Posterior vena cava (tissue), 2 donors: ENCODE results near the gene CD300E. TPM values are rescaled to one million over a fixed set of nuclear protein-coding genes. Genes with fewer than 3 reads are reported as not detected.

ENCODE experiments used
- DNase-seq: peaks from one replicate; pipeline ENCODE4 v3.0.0-alpha.2; 2020; ENCODE audit warnings: low spot score
- intact Hi-C, 2 donors: fragments of 100-400 bp; cut with DNase I; formaldehyde crosslinking; loops; one replicate each; pipeline versions ENCODE4 v1.14.1 to v1.14.2; 2022 to 2023
- long read RNA-seq, 2 donors: library from polyadenylated mRNA; unstranded; transcript quantifications; one replicate each; pipeline ENCODE4 v2.0.0, GENCODE V29; 2020 to 2021
- total RNA-seq, 2 donors: library from RNA; stranded (reverse); fragmentation: NEBNext Ultra II Directional; extraction: Animal tissue kit (Norgen Biotek cat#: 25700); gene quantifications; one replicate each; pipeline ENCODE4 v1.2.1, GENCODE V29; 2021
- donor health status: DM: yes; HTN: yes; CAD: no.
- donor health status: DM: yes; HTN: yes; CAD: no.

CD300E gene, protein sequence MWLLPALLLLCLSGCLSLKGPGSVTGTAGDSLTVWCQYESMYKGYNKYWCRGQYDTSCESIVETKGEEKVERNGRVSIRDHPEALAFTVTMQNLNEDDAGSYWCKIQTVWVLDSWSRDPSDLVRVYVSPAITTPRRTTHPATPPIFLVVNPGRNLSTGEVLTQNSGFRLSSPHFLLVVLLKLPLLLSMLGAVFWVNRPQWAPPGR
- 1 to 10 TPM; 1.4 to 3.3 TPM for total RNA-seq
- long read RNA-seq, donor 1, partial matches to known transcripts = 0 of 1 reads
- long read RNA-seq, donor 1, other reads (novel, unspliced or antisense) = 0 of 1 reads
- long read RNA-seq, donor 2, partial matches to known transcripts = 0 of 2 reads
- long read RNA-seq, donor 2, other reads (novel, unspliced or antisense) = 0 of 2 reads

DNA sequence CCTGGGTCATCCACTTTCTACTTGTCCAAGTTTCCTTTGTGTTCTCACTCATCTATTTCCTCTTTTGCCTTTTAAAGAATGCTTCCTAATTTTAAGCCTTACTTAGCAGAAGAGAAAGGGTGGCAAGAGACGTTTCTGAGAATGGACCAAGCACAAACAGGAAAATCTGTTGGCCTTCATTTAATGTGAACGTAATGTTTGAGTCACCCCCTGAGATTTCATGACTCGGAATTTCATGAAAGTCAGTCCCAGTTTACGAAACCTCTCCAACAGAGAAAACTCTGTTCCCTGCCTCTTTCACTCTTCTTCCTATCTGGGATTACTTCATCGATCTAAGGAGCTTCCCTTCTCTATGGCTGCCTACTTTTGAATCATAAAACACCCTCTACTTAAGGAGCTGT lies at the start of gene CD300E:
Gene CD300E, minus strand, starts transcription at position 46 of the 401 bp plus-strand sequence. CDS start 117 bp downstream, outside the sequence.
- intact Hi-C loops = no loop called here
- DNase-seq = no peak

GRCh38 chr17:74671031-74671771 lies 47.7 kb upstream of the CD300E start:
- intact Hi-C loops = no loop called here
- peak; percentile 94 for DNase-seq

- DNase-seq = no peak
- intact Hi-C loops = no loop called here
Observed at GRCh38 chr17:74670329-74670728, 46.8 kb upstream of the CD300E start.

- no peak for DNase-seq
- intact Hi-C loops = no loop called here
Observed at GRCh38 chr17:74663561-74663960, 40.0 kb upstream of the CD300E start.

- intact Hi-C loops = loop anchor here in 1 of 2 donors (10.0 kb wide), 1 partner anchor 195 kb away; the partner anchor contains the start of gene GRIN2C
- DNase-seq = no peak
Observed at GRCh38 chr17:74659889-74660288, 36.4 kb upstream of the CD300E start.

DNA sequence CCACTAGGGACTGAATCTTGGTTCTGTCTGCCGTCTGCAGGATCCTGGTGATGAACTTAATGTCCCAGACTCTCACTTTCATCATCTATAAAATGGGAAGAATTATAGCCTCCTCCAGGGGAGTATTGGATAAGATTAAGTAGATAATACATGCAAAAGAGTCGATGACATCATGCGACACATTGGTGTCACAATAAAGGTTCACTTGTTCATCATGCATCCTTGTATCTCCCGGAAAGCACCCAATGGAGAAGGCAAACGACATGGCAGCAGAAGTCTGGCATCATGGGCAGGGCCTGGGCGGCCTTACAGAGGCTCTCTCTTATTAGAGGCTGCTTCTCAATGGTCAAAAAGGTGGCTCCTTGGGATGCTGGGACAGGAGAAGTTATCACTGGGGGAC lies 35.1 kb upstream of the CD300E start:
- intact Hi-C loops = loop anchor here in 1 of 2 donors (10.0 kb wide), 1 partner anchor 196 kb away; the partner anchor contains the start of gene GRIN2C
- no peak for DNase-seq

DNA sequence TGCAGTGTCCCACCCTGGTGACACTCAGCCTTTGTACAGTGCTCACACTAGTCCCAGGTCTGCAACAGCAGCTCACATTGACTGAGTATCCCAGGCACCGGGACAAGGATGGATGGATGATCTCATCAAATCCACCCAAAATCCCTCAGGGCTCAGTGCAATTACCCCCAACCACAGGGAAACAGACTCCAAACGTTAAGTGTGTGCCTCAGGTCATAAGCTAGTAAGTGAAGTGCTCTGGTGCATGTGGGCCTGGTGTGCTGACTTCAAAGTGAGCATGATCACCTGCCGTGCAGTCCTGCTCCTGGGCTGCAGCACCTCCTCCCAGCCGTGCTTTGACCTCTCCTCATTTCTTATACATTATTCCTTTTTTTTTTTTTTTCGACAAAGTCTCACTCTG lies 31.2 kb upstream of the CD300E start:
- no peak for DNase-seq
- intact Hi-C loops = loop anchor here in 1 of 2 donors (10.0 kb wide), 1 partner anchor 200 kb away; the partner anchor contains the start of gene GRIN2C

- intact Hi-C loops = loop anchor here in 1 of 2 donors (10.0 kb wide), 1 partner anchor 203 kb away; the partner anchor contains the start of gene GRIN2C
- no peak for DNase-seq
Observed at GRCh38 chr17:74652020-74652419, 28.5 kb upstream of the CD300E start.

DNA sequence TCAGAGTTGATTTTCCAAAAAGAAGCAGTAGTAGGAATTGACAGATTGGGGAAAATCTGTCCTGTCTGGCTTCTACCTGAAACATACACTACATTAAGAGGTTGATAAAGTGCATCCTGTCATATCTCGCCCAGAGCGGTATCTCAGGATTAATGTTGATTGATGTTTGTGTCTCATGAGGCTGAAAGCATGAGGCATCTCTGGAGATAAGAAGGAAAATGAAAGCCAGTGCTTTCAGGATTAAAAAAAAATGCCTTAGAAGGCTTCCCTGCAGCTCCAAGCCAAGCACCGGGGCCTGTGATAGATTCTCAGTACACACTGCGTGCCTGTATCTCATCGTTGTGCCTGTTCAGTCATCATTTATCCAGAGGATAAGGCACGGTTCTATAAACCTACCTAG lies 26.4 kb upstream of the CD300E start:
- no peak for DNase-seq
- intact Hi-C loops = loop anchor here in 1 of 2 donors (10.0 kb wide), 1 partner anchor 205 kb away; the partner anchor contains the start of gene GRIN2C

- intact Hi-C loops = no loop called here
- DNase-seq = no peak
Observed at GRCh38 chr17:74647871-74648672, 24.5 kb upstream of the CD300E start.

- intact Hi-C loops = no loop called here
- DNase-seq = no peak
Observed at GRCh38 chr17:74646231-74646630, 22.7 kb upstream of the CD300E start.

DNA sequence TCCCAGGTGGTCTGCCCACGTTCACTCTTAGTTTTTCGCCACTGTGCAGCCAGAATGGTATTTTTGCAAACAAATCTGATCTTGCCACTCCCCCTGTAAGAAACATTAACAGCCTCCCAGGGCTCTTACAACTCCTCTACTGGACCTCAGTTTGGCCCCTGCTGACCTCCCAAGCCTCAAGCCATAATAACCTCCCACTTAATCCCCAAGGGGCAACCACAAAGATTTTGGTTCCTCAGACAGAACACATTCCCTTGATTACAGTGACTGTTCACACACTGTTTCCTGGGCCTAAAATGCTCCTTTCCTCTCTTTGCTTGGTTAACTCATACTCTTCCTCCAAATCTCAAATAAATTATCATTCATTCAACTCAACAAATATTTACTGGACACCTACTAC lies 21.5 kb upstream of the CD300E start:
- intact Hi-C loops = no loop called here
- DNase-seq = no peak

GRCh38 chr17:74644419-74644818 lies 20.9 kb upstream of the CD300E start:
- DNase-seq = no peak
- intact Hi-C loops = no loop called here

- no peak for DNase-seq
- intact Hi-C loops = no loop called here
Observed at GRCh38 chr17:74643826-74644225, 20.3 kb upstream of the CD300E start.

GRCh38 chr17:74642995-74643394 lies 19.5 kb upstream of the CD300E start:
- no peak for DNase-seq
- intact Hi-C loops = no loop called here

DNA sequence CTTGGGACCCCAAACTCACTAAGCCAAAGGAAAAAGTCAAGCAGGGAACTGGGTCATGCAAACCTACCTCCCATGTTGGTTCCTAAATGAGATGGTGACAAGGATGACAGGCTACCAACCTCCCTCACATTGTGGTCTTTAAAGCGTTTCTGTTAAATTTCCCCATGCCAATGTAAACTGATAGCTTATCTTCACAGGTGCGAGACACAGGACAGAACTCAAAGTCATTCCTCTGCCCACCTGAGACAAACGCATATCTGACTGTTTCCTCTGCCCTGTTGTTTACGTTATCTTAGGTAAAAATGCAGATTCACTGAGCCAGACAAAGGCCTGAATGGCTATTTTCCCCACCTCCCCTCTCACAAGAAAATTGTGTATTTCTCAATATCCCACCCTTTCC lies 19.0 kb upstream of the CD300E start:
- intact Hi-C loops = no loop called here
- no peak for DNase-seq

DNA sequence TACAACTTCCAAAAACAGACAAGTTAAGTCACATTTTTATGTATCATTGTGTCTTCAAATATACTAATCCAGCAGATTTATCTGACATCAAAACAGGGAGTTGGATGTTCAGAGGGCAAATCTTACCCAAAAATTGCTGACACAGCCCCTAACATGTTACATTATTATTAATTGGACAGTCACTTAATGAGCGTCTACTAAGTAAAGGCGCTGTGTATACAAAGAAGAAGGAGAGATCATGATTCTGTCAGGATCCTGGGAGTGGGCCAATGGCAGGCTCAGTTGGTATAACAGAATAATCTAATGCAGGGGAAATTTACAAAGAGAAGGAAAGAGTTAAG lies 18.4 kb upstream of the CD300E start:
- intact Hi-C loops = no loop called here
- DNase-seq = no peak

DNA sequence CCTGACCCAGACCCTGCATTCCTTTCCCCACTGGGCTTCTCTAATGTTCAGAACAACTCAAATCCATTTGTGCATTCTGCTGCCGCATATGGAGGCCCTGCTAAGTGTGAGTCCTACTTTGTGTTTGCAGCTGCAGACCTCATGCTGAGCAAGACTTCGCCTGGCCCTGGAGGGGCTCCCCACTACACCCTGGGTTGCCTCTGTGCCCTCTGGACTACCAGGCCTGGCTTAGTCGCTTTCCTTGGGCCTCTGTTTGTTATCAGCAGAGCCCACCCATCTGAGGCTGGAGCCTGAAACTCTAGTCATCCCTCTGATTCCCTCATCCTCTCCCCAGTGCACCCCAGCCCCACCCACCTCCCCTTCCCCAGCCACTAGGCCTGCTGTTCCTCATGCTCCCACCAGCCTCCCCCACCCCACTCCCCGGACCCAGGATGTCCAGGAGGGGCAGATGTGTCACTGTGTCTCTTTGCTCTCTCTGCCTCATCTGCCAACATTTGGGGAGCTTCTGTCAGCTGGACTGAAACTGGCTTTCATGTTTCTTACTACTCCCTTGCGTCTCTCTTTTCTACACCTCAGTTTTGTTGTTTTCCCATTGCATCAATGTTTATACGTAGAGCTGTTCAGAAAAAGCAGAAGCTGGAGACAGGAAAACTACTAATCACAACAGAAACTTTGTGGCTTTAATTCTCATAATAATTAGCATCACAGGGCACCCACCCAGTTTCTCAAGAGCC lies 17.9 kb upstream of the CD300E start:
- intact Hi-C loops = no loop called here
- no peak for DNase-seq

DNA sequence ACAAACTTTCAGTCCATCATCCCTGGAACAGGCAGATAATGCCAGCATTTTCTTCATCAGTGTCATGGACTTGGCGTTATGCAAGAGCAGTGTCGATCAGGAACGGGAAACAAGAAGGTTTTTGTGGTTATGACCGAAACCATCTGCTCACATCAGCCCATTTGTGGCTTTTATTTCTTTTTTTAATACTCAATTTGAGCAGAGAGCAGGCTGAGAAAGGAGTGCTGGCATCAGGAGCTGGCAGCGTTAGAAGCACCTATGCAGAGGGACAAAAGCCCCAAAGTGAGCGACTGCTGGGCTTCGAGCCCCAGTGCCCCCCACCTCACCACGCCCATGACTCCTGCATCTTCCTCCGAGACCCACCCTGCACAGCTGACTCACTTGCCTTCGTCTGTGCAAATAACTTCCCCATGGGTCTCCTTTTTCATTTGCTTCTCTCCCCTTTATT lies 16.2 kb upstream of the CD300E start:
- intact Hi-C loops = no loop called here
- DNase-seq = no peak
